HG03521 (cell line): Measurements from ENCODE around the gene PPOX.
A peak's percentile ranks its signal among the peaks of the same experiment; 100 is the strongest.

Source experiments
- ATAC-seq: cut with Tn5 transposase; IDR thresholded peaks from one replicate; pipeline ENCODE4 v1.9.1; 2021; ENCODE audit warnings: mild to moderate bottlenecking, moderate library complexity; ENCODE audit not compliant: unreplicated experiment

Gene PPOX

DNA sequence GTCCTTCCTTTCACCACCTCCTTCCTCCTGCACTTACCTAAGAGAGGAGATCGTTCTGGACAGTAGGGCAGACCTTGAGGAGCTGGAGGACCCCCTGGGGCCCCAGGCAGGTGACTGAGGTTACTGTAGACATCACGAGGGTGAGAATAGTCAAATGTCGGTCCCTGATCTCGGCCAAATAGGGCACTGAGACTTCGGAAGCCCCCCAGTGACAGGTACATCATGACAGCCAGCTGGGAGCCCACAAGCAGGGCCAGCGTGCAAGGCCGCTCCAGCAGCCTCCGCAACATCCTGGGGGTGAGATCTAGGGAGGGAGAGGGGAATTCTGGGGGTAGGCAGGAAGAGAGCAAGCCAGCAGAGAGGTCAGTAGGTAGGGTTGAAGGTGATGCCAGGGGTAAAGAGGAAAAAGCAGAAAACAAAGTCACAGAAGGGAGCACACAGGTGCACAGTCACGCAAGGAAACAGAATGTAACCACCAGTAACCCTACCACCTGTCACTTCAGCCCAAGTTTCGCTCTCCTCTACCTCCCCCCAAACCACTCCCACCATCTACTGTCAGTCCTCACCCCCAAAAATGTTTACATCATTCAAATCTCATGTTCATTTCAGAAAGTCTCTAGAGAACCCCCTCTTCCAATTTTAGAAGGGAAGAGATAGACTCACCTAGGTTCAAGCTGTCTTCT, 9.7 kb downstream of the PPOX start:
- no peak for ATAC-seq

DNA sequence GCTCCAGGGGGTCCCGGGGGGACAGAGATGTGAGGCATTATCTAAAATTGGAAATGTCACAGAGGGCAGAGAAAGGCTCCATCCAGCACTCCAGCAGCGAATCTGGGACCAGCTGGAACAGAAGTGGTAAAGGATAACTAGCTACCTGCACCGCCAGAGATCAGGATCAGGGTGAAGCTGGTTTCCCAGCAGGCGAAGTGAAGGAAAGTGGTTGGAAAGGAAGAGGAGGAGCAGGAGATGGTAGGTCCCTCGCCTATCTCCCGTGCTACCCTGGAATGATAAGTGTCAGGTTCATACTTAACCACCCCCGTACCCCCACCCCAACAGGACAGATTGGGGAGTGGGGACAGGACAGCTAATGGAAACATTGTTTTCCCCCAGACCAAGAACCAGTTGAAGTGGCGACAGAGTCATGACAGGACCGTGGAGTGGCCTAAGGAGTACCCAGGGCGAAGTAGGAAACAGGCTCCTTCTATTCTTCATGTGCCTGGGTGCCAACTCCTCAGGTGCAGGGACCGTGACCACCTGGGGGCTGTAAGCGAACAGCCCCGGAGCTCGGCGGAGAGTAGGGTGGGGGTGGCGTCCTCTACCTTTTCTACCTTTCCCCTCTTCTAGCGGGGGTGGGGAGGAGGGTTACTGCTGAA, 10.4 kb downstream of the PPOX start:
- ATAC-seq: no peak

GRCh38 chr1:161177112-161177935, 11.1 kb downstream of the PPOX start, which contains the start of gene B4GALT3:
Gene B4GALT3 (minus strand): TSS chr1:161177507. CDS start chr1:161176060, 1,447 bp downstream.
- ATAC-seq: peak; percentile 78

DNA sequence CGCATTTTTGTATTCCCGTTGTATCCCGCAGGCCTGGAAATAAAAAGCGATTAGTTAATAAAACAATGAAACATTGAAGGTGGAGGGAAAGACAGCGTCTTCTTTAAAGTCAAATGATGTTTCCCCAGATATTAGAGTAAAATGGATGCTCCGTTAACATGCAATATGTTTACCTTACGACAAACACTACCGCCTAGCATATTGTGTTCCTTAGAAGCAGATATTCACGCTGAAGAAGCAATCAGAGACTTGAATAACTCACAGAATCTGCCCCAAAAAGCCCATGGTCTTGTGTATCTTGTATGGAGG, 11.7 kb downstream of the PPOX start:
- no peak for ATAC-seq

- ATAC-seq: no peak
Measured at GRCh38 chr1:161179698-161180097, 13.5 kb downstream of the PPOX start.

- no peak for ATAC-seq
Measured at GRCh38 chr1:161180639-161181038, 14.4 kb downstream of the PPOX start.

DNA sequence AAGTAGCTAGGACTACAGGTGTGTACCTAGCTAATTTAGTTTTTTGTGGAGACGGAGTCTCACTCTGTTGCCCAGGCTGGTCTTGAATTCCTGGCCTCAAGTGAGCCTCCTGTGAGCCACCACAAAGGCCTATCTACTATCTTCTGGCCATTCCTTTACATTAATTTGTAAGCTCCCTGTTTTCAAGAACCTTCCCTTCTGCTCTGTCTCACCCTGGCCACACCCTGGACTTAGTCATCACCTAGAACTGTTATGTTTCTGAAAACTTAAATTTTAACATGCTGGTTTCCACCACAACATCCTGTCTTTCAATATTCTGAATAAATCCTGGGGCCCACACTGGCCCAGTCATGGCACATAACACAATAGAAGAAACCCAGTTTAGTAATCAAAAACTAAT, 16.0 kb downstream of the PPOX start:
- peak; percentile 47 for ATAC-seq

DNA sequence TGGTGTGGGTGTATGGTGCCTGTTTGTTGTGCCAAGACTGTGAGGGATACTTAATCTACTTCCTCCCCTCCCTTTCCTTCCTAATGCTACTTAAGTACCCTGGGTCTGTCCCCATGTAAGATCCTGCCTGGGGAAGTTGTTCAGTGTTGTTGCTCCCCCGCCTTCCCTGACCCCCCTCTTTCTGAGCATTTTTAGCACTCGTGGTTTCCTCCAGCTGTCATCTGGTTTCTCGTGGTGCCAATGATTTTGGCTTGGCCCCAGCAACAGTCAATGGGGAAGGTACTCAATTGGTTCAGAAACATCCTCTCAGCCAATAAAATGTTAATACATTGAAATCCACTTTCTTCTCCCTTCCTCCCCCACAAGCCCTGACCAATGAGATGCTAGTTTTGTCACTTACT, 19.1 kb downstream of the PPOX start:
- ATAC-seq: peak; percentile 52

GRCh38 chr1:161185732-161186311, 19.6 kb downstream of the PPOX start:
- peak; percentile 15 for ATAC-seq

GRCh38 chr1:161187311-161187710, 21.1 kb downstream of the PPOX start:
- no peak for ATAC-seq

DNA sequence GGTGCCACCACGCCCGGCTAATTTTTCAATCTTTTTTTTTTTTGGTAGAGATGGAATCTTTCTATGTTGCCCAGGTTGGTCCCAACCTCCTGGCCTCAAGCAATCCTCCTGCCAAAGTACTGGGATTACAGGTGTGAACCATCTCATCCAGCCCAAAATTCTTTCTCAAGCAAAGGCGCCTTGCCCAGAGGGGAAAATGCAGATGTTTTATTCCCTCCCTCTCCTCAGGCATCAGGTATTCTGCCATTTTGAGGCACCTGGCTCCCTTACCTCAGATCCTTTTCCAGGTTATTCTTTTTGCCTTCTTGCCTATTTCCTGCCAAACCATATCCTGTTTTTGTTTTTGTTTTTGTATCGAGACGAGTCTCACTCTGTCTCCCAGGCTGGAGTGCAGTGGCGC, 22.2 kb downstream of the PPOX start:
- no peak for ATAC-seq

GRCh38 chr1:161189036-161189435, 22.8 kb downstream of the PPOX start:
- no peak for ATAC-seq

- no peak for ATAC-seq
Measured at GRCh38 chr1:161190962-161191521, 24.8 kb downstream of the PPOX start.

GRCh38 chr1:161191971-161192370, 25.7 kb downstream of the PPOX start:
- ATAC-seq: no peak

DNA sequence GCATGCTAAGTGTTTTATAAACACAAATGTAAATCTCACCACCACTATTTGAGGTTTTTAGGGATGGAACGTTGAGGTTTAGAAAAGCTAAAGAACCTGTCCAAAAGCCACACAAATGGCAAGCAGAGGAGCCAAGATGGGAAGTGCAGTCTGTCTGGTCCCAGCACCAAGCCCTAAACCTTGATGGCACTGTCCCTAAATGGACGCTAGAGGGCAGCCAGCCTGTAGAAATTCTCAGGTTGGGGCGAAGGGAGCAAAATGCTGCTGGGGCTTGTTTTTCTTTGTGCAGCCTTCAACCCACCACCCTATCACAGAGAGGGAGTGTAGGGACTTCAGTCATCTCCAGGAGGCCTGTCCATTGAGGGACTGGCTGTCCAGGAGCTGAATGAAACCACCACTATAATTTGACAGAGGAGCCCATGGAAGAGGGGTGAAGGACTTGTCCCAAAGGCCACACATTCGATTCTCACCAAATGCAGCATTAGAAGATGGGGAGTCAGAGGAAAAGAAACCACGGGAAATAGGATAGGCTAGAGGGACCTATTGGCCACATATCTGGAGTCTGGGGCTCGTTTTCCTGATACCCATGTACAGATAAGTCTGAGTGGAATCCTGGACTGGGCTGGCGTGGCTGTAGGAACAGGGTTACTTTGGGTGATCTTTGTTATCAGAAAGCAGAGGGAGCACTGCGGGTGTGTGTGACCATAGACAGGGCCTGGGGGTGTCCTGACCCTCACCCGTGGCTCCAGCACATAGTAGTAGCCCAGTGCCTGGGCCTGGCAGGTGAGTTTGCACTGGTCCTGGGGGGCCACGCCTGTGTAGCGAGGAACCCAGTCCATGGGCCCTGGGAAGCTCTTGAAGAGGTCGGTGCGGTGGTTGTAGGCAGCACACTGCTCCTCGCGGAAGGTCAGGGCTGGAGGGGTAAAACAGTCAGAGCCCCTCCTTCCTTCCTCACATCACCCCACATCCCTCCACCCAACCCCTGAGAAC, 26.5 kb downstream of the PPOX start:
- ATAC-seq: no peak

GRCh38 chr1:161193561-161194235, 27.5 kb downstream of the PPOX start:
- ATAC-seq: no peak

DNA sequence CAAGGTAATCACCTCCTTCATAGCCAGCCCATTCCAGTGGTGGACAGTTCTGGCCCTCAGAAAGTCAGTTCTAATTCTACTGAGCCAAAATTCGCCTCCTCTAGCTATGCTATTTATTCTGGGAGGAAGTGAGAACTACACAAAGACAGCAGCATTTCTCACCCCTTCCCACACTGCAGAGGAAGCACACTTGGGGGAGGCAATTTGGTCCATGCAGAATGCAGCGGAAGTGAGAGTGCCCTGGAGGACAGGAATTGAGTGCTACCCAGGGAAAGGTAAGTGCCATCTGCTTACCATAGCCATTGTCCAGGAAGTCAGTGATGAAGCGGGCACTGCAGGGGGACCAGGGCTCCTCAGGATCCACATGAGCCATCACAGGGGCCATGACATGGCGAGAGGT, 28.9 kb downstream of the PPOX start:
- ATAC-seq: no peak

- ATAC-seq: no peak
Measured at GRCh38 chr1:161196111-161196510, 29.9 kb downstream of the PPOX start.
